Ishikawa (cell line): Measurements from ENCODE around the gene COPB2.

ENCODE experiments used
- CEBPB ChIP-seq: IDR thresholded peaks from 2 replicates; pipeline ENCODE4 v1.6.1; 2012
- CREB1 ChIP-seq: IDR thresholded peaks from 2 replicates; pipeline ENCODE4 v1.6.1; 2012; ENCODE audit warnings: low read depth
- EGR1 ChIP-seq: IDR thresholded peaks from 2 replicates; pipeline ENCODE4 v1.6.1; 2012
- EP300 ChIP-seq: IDR thresholded peaks from 2 replicates; pipeline ENCODE4 v1.6.1; 2012; ENCODE audit warnings: borderline replicate concordance
- MAX ChIP-seq: IDR thresholded peaks from 2 replicates; pipeline ENCODE4 v1.6.1; 2012
- TAF1 ChIP-seq: IDR thresholded peaks from 2 replicates; pipeline ENCODE4 v1.6.1; 2012; ENCODE audit warnings: low read depth, mild to moderate bottlenecking
- TEAD4 ChIP-seq: IDR thresholded peaks from 2 replicates; pipeline ENCODE4 v1.6.1; 2012

- no peak for TF ChIP-seq MAX
- no peak for TF ChIP-seq TAF1
- no peak for TF ChIP-seq EP300
- TF ChIP-seq CEBPB, result no peak
- no peak for TF ChIP-seq CREB1
- no peak for TF ChIP-seq EGR1
- no peak for TF ChIP-seq TEAD4
These were observed 71.0 kb downstream of the COPB2 start for GRCh38 chr3:139318431-139318816.
